Non-pigmented ciliary epithelial cell (primary cell): ENCODE results near the gene WDFY4.

Source experiments
- DNase-seq: peaks from one replicate; pipeline ENCODE4 v3.0.0-alpha.2; 2010; ENCODE audit warnings: low read depth

Gene WDFY4

GRCh38 chr10:48748573-48748972, 63.9 kb downstream of the WDFY4 start:
- DNase-seq: no peak

DNA sequence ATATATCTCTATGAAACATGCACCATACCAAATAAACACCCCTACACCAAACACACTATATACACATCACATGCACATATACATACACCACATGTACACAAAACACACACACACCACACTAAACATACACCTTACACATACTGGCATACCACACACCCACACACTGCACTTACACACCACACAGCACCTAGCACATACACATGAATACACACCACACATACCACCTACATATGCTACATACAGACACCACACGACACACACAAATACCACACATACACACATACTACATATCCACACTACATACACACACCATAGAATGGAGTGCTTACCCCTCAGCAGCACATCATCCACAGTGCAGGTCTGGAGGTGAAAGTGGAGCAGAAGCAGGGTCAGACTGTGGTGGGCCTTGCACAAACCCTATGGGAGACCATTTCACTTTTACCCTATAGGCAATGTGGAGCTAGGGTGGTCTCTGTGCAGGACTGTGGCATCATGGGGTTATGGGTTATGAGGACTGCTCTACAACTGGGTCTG, 64.6 kb downstream of the WDFY4 start:
- DNase-seq: no peak

- DNase-seq: no peak
These were observed 65.3 kb downstream of the WDFY4 start for GRCh38 chr10:48750019-48750418.

DNA sequence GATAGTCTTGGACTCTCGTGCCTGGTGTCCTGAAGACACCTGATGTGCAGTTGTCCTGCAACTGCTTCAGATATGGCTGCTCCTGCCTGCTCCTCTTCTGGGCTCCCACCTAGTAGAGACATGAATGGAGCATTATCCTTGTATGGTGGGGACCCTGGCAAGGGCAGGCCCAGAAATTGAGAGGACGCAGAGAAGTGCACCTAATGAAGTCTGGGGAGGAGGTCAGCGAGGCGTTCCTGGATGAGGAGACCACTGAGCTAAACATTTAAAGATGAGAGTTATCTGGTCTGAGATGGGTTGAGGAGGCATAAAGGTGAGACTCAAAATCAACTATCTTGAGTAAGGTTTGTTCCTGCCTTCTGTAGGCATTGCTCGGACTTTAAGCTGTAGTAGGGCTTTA, 66.3 kb downstream of the WDFY4 start:
- no peak for DNase-seq

- DNase-seq: no peak
These were observed 67.1 kb downstream of the WDFY4 start for GRCh38 chr10:48751730-48752129.

GRCh38 chr10:48758411-48758810, 73.7 kb downstream of the WDFY4 start:
- no peak for DNase-seq

DNA sequence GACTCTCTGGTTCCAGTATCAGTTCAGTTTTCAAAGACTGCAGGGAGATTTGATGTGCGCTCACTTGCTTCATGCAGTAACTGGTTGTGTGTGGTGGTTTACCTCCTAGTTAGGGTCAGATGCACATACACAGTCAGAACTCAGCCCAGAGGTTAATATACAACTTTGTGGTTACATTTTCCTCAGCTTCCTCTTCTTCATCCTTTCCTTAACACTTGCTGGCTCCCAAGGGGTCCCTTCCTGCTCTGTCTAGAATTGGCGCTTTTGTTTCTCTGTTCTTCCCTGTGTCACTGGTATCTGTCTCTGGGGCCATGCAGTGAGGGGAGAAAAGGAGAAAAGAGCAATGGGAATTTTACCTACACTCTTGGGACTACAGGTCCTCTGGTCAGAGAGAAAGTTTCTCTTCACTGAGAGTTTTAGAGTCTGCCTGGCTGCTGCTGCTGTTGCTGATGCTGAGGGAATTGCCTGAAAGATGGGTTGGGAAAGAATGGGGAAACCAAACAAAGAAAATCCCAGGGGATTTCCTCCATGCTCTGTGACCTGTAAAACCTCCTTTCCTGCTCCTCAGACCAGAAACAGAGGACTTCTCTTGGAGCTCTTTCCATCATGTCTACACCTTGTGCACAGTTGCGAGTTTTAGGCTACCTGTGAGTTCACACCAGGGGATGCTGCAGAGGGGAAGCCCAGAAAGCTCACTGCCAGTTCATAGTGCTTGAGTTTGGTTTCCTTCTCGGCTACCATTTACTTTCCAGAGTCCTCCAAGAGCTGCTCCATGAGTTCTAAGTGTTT, 74.6 kb downstream of the WDFY4 start:
- DNase-seq: no peak

DNA sequence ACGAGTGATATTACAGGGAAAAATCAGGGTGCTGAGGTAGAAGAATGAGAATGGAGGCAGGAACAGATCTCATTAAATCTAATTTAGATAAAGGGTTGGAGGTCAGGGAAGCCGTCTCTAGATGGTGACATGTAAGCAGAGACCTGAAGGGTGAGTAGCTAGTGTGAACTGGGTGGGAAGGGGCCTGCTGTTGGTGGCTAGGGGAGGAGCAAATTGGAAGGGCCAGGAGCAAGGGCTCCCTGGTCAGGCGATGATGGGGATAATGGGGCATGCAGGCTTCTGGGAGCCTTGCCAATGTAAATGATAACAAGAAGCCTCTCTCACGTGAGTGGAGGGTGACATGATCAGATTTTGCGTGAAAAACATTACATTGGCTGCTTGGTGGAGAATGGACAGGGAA, 76.3 kb downstream of the WDFY4 start:
- no peak for DNase-seq

DNA sequence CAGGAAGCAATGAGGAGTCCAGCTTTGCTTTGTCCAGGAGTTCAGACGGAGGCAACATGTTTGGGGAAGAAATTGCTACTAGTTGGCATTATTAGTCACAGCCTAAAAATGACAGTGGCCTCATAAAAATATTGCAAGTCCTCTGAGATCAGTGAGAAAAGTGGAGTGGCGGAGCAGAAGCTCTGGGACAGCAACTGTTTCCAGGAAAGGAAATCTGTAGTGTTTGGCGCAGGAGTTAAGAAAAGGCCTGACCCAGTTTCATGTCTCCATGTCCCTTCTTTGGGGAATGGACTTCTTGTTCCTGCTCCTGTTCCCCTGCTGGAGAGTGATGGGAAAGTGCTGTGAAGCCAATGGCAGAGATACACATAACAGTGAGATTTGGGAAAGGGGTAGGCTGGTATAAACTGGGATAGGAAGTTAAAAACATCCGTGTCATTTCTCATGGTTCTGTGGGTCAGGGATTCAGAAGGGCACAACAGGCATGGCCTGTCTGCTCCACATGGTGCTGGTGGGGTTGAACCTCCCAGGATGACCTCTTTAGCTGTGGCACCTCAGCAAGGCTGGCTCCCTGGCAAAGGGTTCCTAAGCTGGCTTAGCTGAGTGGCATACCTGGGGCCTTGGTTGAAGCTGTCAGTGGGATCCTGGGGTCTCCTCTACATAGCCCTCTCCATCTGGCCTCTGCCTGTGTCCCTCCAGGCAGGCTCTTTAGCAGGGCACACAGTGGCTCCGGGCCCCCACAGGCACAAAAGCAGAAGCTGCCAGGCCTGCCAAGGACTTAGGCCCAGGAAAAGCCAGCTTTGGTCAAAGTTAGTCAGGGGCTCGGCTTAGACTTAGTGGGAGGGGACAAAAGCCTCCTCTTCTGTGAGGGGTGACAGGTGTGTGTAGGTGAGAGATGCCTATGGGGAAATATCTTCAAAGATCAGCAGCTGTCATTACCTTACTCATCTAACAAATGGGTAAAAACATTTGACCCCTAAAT, 77.7 kb downstream of the WDFY4 start:
- DNase-seq: no peak

DNA sequence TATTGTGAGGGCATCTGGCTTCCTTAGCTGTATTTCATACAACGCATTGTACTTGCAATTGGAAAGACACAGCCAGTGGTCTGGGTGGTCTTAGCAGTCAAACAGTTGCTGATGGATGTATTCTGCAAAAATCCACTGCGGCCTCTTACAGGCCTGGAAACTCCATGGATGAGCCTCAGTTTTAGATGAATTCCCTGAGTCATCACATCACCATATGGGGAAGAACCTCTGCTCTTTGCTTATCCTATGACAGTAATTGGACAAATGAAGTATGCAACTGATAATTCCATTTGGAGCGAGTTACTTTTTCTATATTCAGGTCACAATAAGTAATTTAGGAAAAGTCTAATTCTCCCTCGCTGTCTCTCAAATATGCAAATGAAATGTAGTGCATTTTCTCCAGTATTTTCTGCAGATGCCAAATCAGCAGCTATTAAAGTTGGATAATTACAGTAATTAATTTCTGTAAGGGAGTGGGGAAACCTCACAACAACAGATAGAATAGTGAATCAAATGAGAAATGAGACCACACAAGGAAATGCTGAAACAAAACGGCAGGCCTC, 78.8 kb downstream of the WDFY4 start:
- no peak for DNase-seq

GRCh38 chr10:48764486-48764885, 79.8 kb downstream of the WDFY4 start:
- DNase-seq: no peak

DNA sequence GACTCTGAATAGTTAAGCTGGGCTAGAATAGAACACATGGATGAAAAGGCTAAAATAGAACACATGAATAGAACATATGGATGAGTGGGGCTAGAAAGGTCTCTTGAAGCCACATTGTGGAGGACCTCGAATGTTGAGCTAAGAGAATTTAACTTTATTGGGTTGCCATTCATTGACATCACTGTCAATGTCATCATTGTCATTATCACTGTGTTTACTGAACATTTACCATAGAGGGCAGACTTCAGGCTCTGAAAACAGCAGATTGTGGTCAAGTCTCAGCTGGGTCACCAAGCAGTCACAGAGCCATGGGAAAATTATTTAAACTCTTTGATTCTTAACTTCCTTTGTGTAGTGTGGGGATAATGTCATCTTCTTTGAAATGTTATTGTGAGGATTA, 80.4 kb downstream of the WDFY4 start:
- DNase-seq: no peak

DNA sequence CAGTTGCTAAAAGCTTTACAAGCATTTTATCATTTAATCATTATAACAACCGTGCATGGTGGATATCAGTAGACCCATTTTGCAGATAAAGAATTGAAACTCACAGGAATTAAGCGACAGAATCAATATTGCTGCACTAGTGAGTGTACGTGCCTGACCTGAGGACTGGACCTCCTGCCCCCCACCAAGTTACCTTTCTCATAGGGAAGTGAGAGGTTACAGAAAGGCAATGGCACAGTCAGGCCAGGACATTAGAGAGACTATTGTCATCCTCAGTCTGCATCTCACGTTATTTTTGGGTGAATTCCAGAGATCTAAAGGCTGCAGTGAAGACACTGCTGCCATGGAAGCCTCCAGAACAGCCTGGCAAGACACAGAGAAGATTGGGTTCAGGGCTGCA, 80.9 kb downstream of the WDFY4 start:
- no peak for DNase-seq

DNA sequence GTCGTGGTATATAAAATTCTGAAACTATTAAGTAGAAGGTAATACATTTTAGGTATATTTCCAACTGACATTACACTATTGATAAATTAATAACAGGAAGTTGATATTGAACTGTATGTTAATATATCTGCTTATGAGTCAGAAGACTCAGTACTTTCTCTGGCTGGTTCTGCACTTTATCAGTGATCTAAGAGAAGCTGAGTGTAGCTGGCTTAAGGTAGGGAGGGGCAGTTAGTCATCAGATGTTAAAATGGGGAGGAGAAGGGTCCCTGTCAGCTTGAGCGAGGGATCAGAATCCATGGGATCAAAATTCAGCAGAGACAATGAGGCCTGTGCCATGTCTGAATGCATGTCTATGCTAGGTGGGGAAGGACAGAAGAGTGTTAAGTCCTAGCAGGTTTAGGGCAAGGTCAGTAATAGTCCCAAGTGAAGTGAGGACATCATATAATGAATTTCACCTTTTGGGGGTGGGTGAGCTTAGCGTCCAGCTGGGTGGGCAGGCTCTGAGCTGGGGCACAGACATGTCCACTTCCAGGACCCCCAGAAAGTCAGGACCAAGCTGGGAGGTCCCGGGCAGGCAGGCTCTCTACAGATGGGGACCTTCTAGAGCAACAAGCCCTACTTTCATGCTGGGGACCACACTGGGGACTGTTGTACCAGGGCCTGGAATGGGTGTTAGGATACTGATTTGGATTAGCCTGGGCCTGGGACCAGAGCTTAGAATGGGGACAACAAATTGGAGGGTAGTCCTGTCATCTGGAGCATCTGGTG, 82.9 kb downstream of the WDFY4 start:
- DNase-seq: no peak

DNA sequence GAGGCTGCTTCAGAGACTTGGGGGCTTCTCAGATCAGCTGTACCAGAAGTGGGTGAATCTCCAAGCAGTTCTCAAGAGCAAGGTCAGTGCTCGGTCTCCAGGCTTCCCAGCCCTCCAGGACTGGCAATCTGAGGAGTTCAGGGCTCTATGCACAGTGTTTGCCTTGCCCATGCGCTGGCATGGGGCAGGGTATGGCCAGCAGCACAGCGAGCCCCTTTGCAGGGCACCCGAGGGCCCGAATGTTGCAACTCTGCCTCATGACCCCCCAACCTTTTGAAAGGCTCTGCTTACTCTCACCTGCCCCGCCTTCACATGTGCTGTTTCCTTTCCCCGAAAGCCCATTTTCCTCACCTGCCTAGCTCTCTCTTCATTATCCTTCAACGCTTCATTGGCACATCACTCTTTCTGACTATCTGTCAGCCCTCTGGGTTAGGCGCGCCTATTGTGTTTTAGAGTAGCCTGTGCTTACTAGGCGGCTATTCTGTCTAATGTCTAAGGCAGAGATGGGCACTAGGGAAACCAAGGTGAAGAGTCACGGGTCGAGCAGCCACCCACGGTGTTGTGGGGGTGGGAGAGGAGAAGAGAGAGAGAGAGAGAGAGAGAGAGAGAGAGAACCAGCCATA, 83.6 kb downstream of the WDFY4 start:
- DNase-seq: no peak

DNA sequence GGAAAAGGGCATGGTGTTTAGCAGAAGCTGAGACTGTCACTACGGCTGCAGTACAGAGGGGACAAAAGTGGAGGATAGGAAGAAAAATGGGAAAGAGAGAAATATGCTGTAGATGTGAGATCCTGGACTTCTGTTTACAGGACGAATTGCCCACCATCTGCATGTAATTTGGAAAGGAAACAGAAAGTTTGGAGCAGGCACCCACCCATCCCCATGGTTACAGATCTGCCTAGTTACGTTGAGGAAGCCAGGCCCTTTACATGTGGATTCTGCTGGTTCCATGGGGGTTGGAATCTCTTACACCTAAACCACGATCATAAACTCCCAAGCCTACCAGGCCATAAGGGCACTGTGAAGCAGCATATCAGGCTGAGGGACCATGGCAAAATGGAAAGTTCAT, 84.3 kb downstream of the WDFY4 start:
- DNase-seq: no peak

DNA sequence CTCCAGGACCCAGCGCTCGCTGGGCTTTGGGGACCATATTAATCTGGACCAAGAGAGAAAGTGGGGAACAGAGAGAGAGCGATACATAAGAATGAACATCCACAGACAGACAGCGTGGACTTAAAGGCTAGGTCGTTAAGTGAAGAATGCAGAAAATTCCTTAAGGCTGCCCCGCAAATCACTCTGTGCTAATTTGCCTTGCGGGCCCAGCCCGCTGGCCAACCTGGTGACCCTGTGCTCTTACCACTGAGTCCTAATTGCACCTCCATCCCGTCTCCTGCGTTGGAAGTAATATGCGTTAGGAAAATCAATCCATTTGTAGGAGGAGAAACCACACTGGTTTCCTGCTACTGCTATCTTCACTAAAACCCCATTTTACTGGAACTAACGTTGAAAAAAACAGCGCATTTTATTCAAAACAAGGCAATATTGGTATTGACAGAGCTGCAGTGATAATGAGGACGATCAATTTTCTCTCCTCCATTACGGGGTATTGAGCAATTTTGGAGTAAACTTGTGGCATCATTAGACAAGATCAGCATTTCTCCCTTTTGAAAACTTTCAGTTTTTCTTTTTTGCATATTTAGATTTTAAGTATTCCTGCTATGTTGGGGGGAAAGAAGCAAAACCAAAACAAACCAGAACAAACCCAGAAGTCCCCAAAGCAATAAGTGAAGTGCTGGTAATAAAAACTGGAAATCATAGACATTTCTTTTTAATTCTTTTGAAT, 85.2 kb downstream of the WDFY4 start:
- DNase-seq: no peak

DNA sequence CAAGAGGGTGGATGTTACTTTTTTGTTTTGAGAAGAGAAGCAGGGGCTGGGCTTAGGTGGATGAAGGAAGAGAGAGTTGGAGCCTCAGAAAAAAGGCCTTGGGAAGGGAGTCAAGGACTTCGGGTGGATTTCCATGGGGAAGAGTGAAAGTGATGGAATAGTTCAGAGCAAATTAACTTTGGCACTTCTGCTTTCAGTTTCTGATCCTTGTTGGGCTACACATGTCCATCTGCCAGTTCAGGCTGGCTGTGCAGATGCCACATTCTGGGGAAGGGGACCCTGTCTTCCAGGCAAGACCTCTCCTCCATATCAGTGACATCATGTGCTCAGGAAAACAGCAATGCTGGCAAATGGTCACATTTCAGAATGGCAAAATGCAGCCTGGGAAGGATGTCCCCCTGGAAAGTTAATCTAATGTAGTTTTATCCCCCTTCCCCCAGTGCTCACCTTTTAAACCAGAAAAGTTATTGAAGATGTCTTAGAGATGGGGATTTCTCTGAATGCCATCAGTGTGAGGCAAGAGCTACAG, 86.0 kb downstream of the WDFY4 start:
- no peak for DNase-seq

DNA sequence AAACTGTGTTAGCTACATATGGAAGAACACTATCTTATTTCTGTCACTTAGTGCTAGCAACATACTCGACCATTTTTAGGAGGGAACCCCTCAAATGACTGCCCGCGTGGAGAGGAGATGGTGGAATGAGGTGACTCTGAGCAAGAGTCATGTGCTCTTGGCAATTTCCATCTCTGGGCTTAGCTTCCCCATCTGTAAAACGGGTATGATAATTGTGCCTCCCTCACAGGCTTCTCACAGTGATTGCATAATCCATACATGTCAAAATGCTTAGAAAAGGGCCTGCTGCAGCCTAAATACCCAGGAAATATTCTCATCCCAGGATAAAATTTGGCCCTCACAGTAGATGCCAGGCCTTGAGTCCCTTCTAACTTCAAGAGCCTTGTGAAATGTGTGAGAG, 86.6 kb downstream of the WDFY4 start:
- no peak for DNase-seq

GRCh38 chr10:48772059-48772458, 87.4 kb downstream of the WDFY4 start:
- no peak for DNase-seq
